ENCODE data around the gene SRGAP1. TPM values are rescaled to one million over a fixed set of nuclear protein-coding genes. Genes with fewer than 3 reads are reported as not detected.

SRGAP1 gene
- total RNA-seq, 1 experiment from 2014 or later = 65.0 TPM

GRCh38 chr12:63809566-63809965 lies 34.9 kb upstream of the SRGAP1 start:
- Mint-ChIP-seq H3K9me3 (ENCODE audit: unreplicated experiment) (no peaks in the 10 kb centered on the region), H3K4me3 (ENCODE audit: unreplicated experiment) (no peak overlapping the region), H3K27ac (ENCODE audit: low read depth, unreplicated experiment) (no peak overlapping the region), H3K4me1 (ENCODE audit: insufficient read depth, unreplicated experiment) (peaks cover 4% of the 10 kb centered on the region), H3K36me3 (ENCODE audit: insufficient read depth, unreplicated experiment) (peaks cover 7% of the 10 kb centered on the region), H3K27me3 (ENCODE audit: insufficient read depth, unreplicated experiment) (no peaks in the 10 kb centered on the region)
- BruUV-seq (replicated peaks) = no TSS peak
- intact Hi-C loops (cut with micrococcal nuclease) = no loop called here
- DNase-seq (ENCODE audit: unreplicated experiment) = no peak
- POLR2A ChIA-PET = interaction anchor here (0.9 kb wide), 1 partner anchor 35 kb away, joined by 3 read pairs; the partner anchor contains the start of gene SRGAP1
- TF ChIP-seq CTCF (IDR thresholded peaks at IDR 0.05; ENCODE audit: unreplicated experiment) = no peak
- CTCF ChIA-PET = interaction anchor here (0.7 kb wide), 1 partner anchor 40 kb away, joined by 4 read pairs; no protein-coding TSS in a partner anchor

- no peak for DNase-seq (ENCODE audit: unreplicated experiment)
- intact Hi-C loops (cut with micrococcal nuclease) = no loop called here
- ChIA-PET POLR2A (no interaction called here), CTCF (interaction anchor here (0.9 kb wide), 1 partner anchor 9 kb away, joined by 3 read pairs; no protein-coding TSS in a partner anchor)
- no TSS peak for BruUV-seq (replicated peaks)
- TF ChIP-seq CTCF (IDR thresholded peaks at IDR 0.05; ENCODE audit: unreplicated experiment) = no peak
- Mint-ChIP-seq H3K27me3 (ENCODE audit: insufficient read depth, unreplicated experiment) (no peaks in the 10 kb centered on the region), H3K9me3 (ENCODE audit: unreplicated experiment) (no peaks in the 10 kb centered on the region), H3K4me1 (ENCODE audit: insufficient read depth, unreplicated experiment) (no peaks in the 10 kb centered on the region), H3K27ac (ENCODE audit: low read depth, unreplicated experiment) (no peak overlapping the region), H3K4me3 (ENCODE audit: unreplicated experiment) (no peak overlapping the region), H3K36me3 (ENCODE audit: insufficient read depth, unreplicated experiment) (peaks cover 7% of the 10 kb centered on the region)
Measured at GRCh38 chr12:63811334-63811733, 33.2 kb upstream of the SRGAP1 start.

GRCh38 chr12:63811755-63812154 lies 32.7 kb upstream of the SRGAP1 start:
- H3K9me3 Mint-ChIP-seq (ENCODE audit: unreplicated experiment) = no peaks in the 10 kb centered on the region
- ChIA-PET POLR2A (no interaction called here), CTCF (interaction anchor here (0.9 kb wide), 1 partner anchor 9 kb away, joined by 3 read pairs; no protein-coding TSS in a partner anchor)
- BruUV-seq (replicated peaks) = no TSS peak
- no peaks in the 10 kb centered on the region for H3K27me3 Mint-ChIP-seq (ENCODE audit: insufficient read depth, unreplicated experiment)
- no peak for TF ChIP-seq CTCF (IDR thresholded peaks at IDR 0.05; ENCODE audit: unreplicated experiment)
- no peak for DNase-seq (ENCODE audit: unreplicated experiment)
- no peaks in the 10 kb centered on the region for H3K4me1 Mint-ChIP-seq (ENCODE audit: insufficient read depth, unreplicated experiment)
- H3K27ac Mint-ChIP-seq (ENCODE audit: low read depth, unreplicated experiment) = no peak overlapping the region
- no peak overlapping the region for H3K4me3 Mint-ChIP-seq (ENCODE audit: unreplicated experiment)
- intact Hi-C loops (cut with micrococcal nuclease) = no loop called here
- H3K36me3 Mint-ChIP-seq (ENCODE audit: insufficient read depth, unreplicated experiment) = peaks cover 7% of the 10 kb centered on the region

- ChIA-PET POLR2A (no interaction called here), CTCF (interaction anchor here (0.6 to 0.9 kb wide), 3 partner anchors 19 to 413 kb away, joined by 3 read pairs; no protein-coding TSS in a partner anchor)
- BruUV-seq (replicated peaks) = no TSS peak
- H3K4me1 Mint-ChIP-seq (ENCODE audit: insufficient read depth, unreplicated experiment) = no peaks in the 10 kb centered on the region
- no peak for TF ChIP-seq CTCF (IDR thresholded peaks at IDR 0.05; ENCODE audit: unreplicated experiment)
- intact Hi-C loops (cut with micrococcal nuclease) = no loop called here
- no peaks in the 10 kb centered on the region for H3K9me3 Mint-ChIP-seq (ENCODE audit: unreplicated experiment)
- H3K27ac Mint-ChIP-seq (ENCODE audit: low read depth, unreplicated experiment) = no peak overlapping the region
- no peaks in the 10 kb centered on the region for H3K27me3 Mint-ChIP-seq (ENCODE audit: insufficient read depth, unreplicated experiment)
- no peak for DNase-seq (ENCODE audit: unreplicated experiment)
- peaks cover 5% of the 10 kb centered on the region for H3K36me3 Mint-ChIP-seq (ENCODE audit: insufficient read depth, unreplicated experiment)
- no peak overlapping the region for H3K4me3 Mint-ChIP-seq (ENCODE audit: unreplicated experiment)
Measured at GRCh38 chr12:63814146-63814772, 30.2 kb upstream of the SRGAP1 start.
